ENCODE data around the gene UXT.

The UXT gene

DNA sequence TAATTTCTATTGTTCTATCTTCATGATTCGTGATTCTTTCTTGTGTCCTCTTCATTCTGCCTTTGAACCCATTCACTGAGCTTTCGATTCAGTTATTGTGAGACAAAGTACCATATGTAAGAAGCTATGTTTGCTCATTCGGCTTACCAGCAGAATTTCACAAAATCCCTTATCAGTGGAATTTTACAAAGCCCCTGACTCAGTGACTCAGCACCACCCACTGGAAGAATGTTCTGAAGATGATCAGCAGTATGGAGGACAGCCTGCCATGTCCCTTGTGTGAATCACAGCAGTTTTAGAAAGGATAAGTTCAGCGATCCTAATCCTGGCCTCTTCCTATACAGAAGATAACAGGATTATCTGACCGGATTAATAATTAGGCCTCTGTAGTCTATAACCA is 5.8 kb upstream of the UXT start:
- no peaks in the 10 kb centered on the region for H3K27me3 ChIP-seq (ENCODE audit: control insufficient read depth, insufficient read depth, low read length)

GRCh38 chrX:47662144-47662657 is 3.2 kb upstream of the UXT start:
- Histone ChIP-seq H3K27ac (ENCODE audit: low read depth, low read length) (no peak overlapping the region), H3K4me1 (ENCODE audit: control insufficient read depth, insufficient read depth, low read length) (no peaks in the 10 kb centered on the region), H3K27me3 (ENCODE audit: control insufficient read depth, insufficient read depth, low read length) (no peaks in the 10 kb centered on the region), H3K9ac (ENCODE audit: low read length) (no peak overlapping the region), H3K36me3 (ENCODE audit: control insufficient read depth, insufficient read depth, low read length) (no peaks in the 10 kb centered on the region), H3K4me3 (ENCODE audit: low read length) (no peak overlapping the region)

More for the DNA sequence above, 5.8 kb upstream of the UXT start:
- no peak overlapping the region for H3K4me3 ChIP-seq (ENCODE audit: low read length)
- H3K27ac ChIP-seq (ENCODE audit: low read depth, low read length) = no peak overlapping the region
- H3K9ac ChIP-seq (ENCODE audit: low read length) = no peak overlapping the region
- no peaks in the 10 kb centered on the region for H3K4me1 ChIP-seq (ENCODE audit: control insufficient read depth, insufficient read depth, low read length)
- H3K36me3 ChIP-seq (ENCODE audit: control insufficient read depth, insufficient read depth, low read length) = no peaks in the 10 kb centered on the region

DNA sequence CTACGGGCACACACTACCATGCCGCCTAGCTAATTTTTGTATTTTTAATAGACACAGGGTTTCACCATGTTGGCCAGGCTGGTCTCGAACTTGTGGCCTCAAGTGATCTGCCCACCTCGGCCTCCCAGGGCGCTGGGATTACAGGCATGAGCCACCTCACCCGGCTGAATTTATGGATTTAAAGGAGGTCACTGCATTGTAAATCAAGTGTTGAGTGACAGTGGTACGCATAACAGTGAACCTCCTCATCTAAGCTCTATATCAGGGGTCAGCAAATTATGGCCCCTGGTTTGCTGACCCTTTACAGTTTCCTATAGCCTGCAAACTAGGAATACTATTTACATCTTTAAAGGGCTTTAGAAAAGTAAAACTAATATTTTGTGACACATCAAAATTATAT is 2.6 kb upstream of the UXT start:
- H3K4me1 ChIP-seq (ENCODE audit: control insufficient read depth, insufficient read depth, low read length) = no peaks in the 10 kb centered on the region
- no peak overlapping the region for H3K27ac ChIP-seq (ENCODE audit: low read depth, low read length)
- no peaks in the 10 kb centered on the region for H3K27me3 ChIP-seq (ENCODE audit: control insufficient read depth, insufficient read depth, low read length)
- H3K36me3 ChIP-seq (ENCODE audit: control insufficient read depth, insufficient read depth, low read length) = no peaks in the 10 kb centered on the region
- H3K4me3 ChIP-seq (ENCODE audit: low read length) = no peak overlapping the region
- no peak overlapping the region for H3K9ac ChIP-seq (ENCODE audit: low read length)

- peak overlapping the region; percentile 93 for H3K27ac ChIP-seq (ENCODE audit: low read depth, low read length)
- no peaks in the 10 kb centered on the region for H3K27me3 ChIP-seq (ENCODE audit: control insufficient read depth, insufficient read depth, low read length)
- peak overlapping the region; percentile 81 for H3K4me3 ChIP-seq (ENCODE audit: low read length)
- H3K36me3 ChIP-seq (ENCODE audit: control insufficient read depth, insufficient read depth, low read length) = peaks cover 2% of the 10 kb centered on the region
- no peaks in the 10 kb centered on the region for H3K4me1 ChIP-seq (ENCODE audit: control insufficient read depth, insufficient read depth, low read length)
- no peak overlapping the region for H3K9ac ChIP-seq (ENCODE audit: low read length)
Observed at GRCh38 chrX:47659421-47659726, 394 bp upstream of the UXT start.

DNA sequence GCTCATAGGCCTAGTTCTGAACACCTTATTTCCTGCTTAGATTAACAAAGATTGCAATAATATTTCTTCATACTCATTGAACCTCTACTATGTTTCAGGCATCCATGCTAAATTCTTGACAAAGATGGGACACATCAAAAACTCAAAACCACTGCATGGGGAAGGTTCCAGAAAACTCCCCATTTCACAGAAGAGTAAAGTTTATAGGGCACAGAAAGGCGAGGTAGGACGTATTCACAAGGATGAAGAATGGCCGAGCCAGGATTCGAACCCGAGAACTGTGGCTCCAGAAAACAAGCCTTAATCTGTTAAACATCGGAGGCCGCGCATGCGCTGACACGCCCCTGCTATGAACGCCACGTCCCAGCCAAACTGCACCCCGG is 688 bp downstream of the UXT start:
- H3K9ac ChIP-seq (ENCODE audit: low read length) = no peak overlapping the region
- H3K4me1 ChIP-seq (ENCODE audit: control insufficient read depth, insufficient read depth, low read length) = no peaks in the 10 kb centered on the region
- no peaks in the 10 kb centered on the region for H3K27me3 ChIP-seq (ENCODE audit: control insufficient read depth, insufficient read depth, low read length)
- H3K4me3 ChIP-seq (ENCODE audit: low read length) = peak overlapping the region; percentile 64
- H3K27ac ChIP-seq (ENCODE audit: low read depth, low read length) = peak overlapping the region; percentile 93
- H3K36me3 ChIP-seq (ENCODE audit: control insufficient read depth, insufficient read depth, low read length) = peaks cover 2% of the 10 kb centered on the region

- Histone ChIP-seq H3K27me3 (ENCODE audit: control insufficient read depth, insufficient read depth, low read length) (no peaks in the 10 kb centered on the region), H3K27ac (ENCODE audit: low read depth, low read length) (peak overlapping the region; percentile 51), H3K4me1 (ENCODE audit: control insufficient read depth, insufficient read depth, low read length) (peaks cover 2% of the 10 kb centered on the region), H3K36me3 (ENCODE audit: control insufficient read depth, insufficient read depth, low read length) (peaks cover 2% of the 10 kb centered on the region), H3K9ac (ENCODE audit: low read length) (no peak overlapping the region), H3K4me3 (ENCODE audit: low read length) (peak overlapping the region; percentile 51)
Observed at GRCh38 chrX:47651043-47651905, 7.7 kb downstream of the UXT start.

- Histone ChIP-seq H3K36me3 (ENCODE audit: control insufficient read depth, insufficient read depth, low read length) (no peaks in the 10 kb centered on the region), H3K27me3 (ENCODE audit: control insufficient read depth, insufficient read depth, low read length) (no peaks in the 10 kb centered on the region), H3K9ac (ENCODE audit: low read length) (no peak within 1 kb of the TSS), H3K27ac (ENCODE audit: low read depth, low read length) (peak within 1 kb of the TSS; percentile 81), H3K4me3 (ENCODE audit: low read length) (peak within 1 kb of the TSS; percentile 79), H3K4me1 (ENCODE audit: control insufficient read depth, insufficient read depth, low read length) (peaks cover 2% of the 10 kb centered on the region)
Observed at GRCh38 chrX:47650164-47651042, 8.6 kb downstream of the UXT start, which contains the start of gene ELK1. ELK1 (minus strand) TSS chrX:47650563; CDS start chrX:47641441, 9,122 bp downstream.

- H3K36me3 ChIP-seq (ENCODE audit: control insufficient read depth, insufficient read depth, low read length) = no peaks in the 10 kb centered on the region
- H3K9ac ChIP-seq (ENCODE audit: low read length) = no peak overlapping the region
- peak overlapping the region; percentile 79 for H3K4me3 ChIP-seq (ENCODE audit: low read length)
- H3K27ac ChIP-seq (ENCODE audit: low read depth, low read length) = no peak overlapping the region
- H3K4me1 ChIP-seq (ENCODE audit: control insufficient read depth, insufficient read depth, low read length) = peaks cover 2% of the 10 kb centered on the region
- no peaks in the 10 kb centered on the region for H3K27me3 ChIP-seq (ENCODE audit: control insufficient read depth, insufficient read depth, low read length)
Observed at GRCh38 chrX:47649781-47650163, 9.2 kb downstream of the UXT start.

- Histone ChIP-seq H3K9ac (ENCODE audit: low read length) (no peak overlapping the region), H3K27ac (ENCODE audit: low read depth, low read length) (no peak overlapping the region), H3K4me3 (ENCODE audit: low read length) (peak overlapping the region; percentile 5), H3K4me1 (ENCODE audit: control insufficient read depth, insufficient read depth, low read length) (peaks cover 2% of the 10 kb centered on the region), H3K27me3 (ENCODE audit: control insufficient read depth, insufficient read depth, low read length) (no peaks in the 10 kb centered on the region), H3K36me3 (ENCODE audit: control insufficient read depth, insufficient read depth, low read length) (no peaks in the 10 kb centered on the region)
Observed at GRCh38 chrX:47649271-47649670, 9.7 kb downstream of the UXT start.

DNA sequence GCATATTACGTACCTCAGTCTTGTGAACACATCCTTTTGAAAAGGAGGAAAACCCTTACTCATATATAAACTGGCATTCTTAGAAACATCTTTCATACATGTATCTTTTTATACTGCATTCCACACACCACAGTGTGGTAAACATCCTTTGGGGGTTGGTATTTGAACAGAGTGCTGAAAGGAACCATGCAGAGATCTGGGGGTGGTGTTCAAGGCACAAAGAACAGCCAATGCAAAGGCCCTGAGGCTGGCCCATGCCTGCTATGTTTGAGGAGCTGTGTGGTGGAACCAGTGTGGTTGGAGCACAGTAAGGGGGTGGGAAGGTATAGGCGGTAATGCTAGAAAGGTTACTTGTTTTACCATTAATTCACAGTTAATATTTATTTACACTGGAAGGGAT is 10.6 kb downstream of the UXT start:
- Histone ChIP-seq H3K4me3 (ENCODE audit: low read length) (no peak overlapping the region), H3K36me3 (ENCODE audit: control insufficient read depth, insufficient read depth, low read length) (no peaks in the 10 kb centered on the region), H3K4me1 (ENCODE audit: control insufficient read depth, insufficient read depth, low read length) (peaks cover 2% of the 10 kb centered on the region), H3K27ac (ENCODE audit: low read depth, low read length) (no peak overlapping the region), H3K9ac (ENCODE audit: low read length) (no peak overlapping the region), H3K27me3 (ENCODE audit: control insufficient read depth, insufficient read depth, low read length) (no peaks in the 10 kb centered on the region)

GRCh38 chrX:47646636-47647035 is 12.3 kb downstream of the UXT start:
- H3K4me3 ChIP-seq (ENCODE audit: low read length) = no peak overlapping the region
- no peaks in the 10 kb centered on the region for H3K36me3 ChIP-seq (ENCODE audit: control insufficient read depth, insufficient read depth, low read length)
- H3K27ac ChIP-seq (ENCODE audit: low read depth, low read length) = no peak overlapping the region
- H3K4me1 ChIP-seq (ENCODE audit: control insufficient read depth, insufficient read depth, low read length) = peaks cover 2% of the 10 kb centered on the region
- H3K9ac ChIP-seq (ENCODE audit: low read length) = no peak overlapping the region
- no peaks in the 10 kb centered on the region for H3K27me3 ChIP-seq (ENCODE audit: control insufficient read depth, insufficient read depth, low read length)

GRCh38 chrX:47645530-47645929 is 13.4 kb downstream of the UXT start:
- Histone ChIP-seq H3K36me3 (ENCODE audit: control insufficient read depth, insufficient read depth, low read length) (no peaks in the 10 kb centered on the region), H3K27ac (ENCODE audit: low read depth, low read length) (no peak overlapping the region), H3K4me1 (ENCODE audit: control insufficient read depth, insufficient read depth, low read length) (no peaks in the 10 kb centered on the region), H3K4me3 (ENCODE audit: low read length) (no peak overlapping the region), H3K9ac (ENCODE audit: low read length) (no peak overlapping the region), H3K27me3 (ENCODE audit: control insufficient read depth, insufficient read depth, low read length) (no peaks in the 10 kb centered on the region)

Data from rectal smooth muscle tissue (tissue), 1 donor.